NOMO-1 (cell line): ENCODE results near the gene USP5.
"Not testable (repeated sequence)": the region's sequence is repeated elsewhere in the genome, so short reads cannot be mapped to it uniquely, and the experiment has no call there.

ENCODE experiments used
- DNase-seq, 2 experiments: peaks; one replicate each; lab custom pipeline; 2025; ENCODE audit not compliant: unreplicated experiment in 2 of 2; lab: John Stamatoyannopoulos, UW

Gene USP5

GRCh38 chr12:6861391-6861790 is 9.4 kb downstream of the USP5 start:
- DNase-seq = no peak

DNA sequence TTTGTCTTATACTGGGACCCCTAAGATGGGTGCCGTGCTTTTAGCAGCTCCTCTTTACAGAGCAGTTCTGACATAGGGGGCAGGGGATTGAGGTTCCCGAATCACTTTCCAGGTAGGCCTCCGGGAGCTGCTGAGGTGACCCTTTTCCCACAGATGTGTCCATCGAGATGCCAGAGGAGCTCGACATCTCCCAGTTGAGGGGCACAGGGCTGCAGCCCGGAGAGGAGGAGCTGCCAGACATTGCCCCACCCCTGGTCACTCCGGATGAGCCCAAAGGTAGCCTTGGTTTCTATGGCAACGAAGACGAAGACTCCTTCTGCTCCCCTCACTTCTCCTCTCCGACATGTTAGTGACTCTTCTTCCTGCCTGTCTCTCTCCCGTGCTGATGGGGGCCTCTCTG is 11.1 kb downstream of the USP5 start:
- DNase-seq = no peak

DNA sequence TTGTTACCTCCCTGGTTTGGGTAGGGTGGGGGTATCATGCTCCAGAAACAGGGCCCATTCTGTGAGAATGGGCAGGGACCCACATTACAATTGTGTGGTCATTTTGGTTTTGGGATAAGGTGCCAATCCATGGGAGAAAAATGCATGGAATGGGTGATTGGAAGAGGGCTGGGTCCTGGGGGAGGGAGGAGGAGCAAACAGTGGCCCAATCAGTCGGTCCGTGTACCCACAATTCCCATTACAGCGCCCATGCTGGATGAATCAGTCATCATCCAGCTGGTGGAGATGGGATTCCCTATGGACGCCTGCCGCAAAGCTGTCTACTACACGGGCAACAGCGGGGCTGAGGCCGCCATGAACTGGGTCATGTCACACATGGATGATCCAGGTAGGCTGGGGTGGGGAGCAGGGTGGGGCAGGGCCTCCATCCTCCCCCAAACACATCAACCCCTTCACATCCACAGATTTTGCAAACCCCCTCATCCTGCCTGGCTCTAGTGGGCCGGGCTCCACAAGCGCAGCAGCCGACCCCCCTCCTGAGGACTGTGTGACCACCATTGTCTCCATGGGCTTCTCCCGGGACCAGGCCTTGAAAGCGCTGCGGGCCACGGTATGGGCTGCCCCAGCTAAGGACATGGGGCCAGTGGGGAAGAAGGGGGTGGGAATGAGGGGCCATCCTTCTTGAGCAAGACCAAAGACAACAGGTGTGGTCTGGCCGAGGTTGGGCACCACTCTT is 11.8 kb downstream of the USP5 start:
- DNase-seq = no peak

DNA sequence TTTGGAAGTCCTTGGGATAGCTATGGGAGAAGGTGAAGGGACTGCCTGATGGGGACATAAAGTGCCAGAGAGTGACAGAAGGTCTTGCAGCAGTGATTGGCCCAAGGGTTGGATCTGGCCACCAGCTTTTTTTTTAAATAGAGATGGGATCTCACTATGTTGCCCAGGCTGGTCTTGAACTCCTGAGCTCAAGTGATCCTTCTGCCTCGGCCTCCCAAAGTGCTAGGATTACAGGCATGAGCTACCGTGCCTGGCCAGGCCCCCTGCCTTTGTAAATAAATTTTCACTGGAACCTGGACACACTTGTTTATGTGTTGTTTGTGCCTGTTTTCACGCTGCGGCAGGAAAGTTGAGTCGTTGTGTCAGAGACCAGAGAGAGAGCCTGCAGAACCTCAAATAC is 13.4 kb downstream of the USP5 start:
- not testable (repeated sequence) for DNase-seq

DNA sequence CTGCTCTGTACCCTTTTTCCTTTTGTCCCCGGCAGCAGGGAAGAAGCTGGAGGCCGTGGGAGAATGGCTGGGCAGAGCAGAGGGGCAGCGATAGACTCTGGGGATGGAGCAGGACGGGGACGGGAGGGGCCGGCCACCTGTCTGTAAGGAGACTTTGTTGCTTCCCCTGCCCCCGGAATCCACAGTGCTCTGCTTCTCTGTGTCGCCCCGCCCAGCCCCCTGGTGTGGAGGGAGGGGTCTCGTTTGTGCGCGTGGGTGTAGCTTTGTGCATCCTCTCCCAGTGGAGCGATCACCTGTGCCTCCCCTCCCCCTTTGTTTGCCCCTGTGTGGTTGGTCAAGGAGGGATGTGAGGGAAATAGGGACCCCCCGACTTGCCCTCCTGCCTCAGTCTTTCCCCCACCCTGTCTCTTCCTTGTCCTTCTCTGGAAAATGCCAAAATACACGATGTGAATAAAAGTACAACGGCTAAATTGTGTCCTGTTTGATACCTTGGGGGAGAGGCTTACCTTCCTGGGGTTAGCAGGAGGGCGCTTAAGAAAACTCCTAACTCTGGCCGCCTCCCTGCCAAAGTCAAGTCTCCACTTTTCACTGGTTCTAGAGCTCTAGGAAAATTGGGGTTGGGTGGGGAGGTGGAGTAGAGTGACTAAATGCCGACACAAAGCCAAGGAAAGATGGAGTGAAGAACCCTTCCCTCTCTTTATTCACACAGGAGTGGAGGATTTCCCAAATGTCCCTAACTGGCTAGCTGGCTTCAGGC is 14.4 kb downstream of the USP5 start:
- no peak for DNase-seq

DNA sequence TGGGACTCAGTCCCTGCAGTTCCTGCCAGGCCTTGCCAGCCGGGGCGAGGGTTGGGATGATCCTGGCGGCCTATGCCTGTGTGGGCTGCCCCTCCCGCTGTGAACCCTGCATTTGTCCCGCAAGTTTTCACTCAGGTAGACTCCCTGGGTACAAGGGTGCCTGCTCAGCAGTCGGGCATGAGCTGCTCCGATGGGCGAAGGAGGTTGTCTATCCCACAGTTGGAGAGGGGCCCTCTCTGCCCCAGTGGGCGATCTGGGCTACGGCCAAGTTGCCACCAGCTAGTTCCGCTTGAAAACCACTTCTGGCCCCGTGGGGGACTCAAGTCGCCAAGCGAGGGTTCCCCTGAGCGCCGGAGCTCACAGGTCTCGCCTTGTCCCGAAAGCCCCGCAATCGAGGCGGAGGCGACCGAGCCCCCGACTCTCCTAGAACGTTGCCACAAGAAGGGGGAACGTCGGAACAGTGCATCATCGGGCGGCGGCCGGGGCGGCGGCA is 15.0 kb downstream of the USP5 start:
- DNase-seq = peak in 1 of 2 experiments; percentile 67

DNA sequence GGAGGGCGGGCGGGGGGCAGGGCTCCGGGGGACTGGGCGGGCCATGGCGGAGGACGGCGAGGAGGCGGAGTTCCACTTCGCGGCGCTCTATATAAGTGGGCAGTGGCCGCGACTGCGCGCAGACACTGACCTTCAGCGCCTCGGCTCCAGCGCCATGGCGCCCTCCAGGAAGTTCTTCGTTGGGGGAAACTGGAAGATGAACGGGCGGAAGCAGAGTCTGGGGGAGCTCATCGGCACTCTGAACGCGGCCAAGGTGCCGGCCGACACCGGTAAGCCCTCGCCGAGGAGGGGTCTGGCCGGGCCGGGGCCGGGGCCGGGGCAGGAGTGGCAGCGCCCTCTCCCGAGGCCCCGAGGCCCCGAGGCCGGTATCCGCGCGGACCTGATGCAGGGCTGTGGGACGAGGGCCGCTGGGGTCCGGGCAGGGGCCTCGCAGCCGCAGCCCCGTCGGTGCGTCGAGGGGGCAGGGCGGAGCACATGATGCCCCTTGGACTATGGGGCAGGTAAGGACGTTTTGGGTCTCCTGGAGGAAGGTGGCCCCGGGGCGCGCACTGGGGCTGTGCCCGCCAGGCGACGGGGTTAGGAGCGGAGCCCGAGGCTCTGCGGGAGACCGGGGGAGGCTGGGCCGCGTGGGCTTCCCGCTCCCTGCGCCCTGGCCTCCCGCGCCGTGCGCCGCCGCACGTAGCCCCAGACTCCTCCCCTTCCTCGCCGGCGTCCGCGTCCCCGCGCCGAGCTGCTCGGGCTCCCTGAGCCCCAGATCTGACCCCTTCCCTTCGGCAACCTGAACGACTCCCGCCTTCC is 15.7 kb downstream of the USP5 start, which contains the start of gene TPI1:
Gene TPI1, plus strand, starts transcription at position 119 of the 798 bp plus-strand sequence. Its CDS starts 36 bp downstream, at position 155.
- peak; percentile 22 to 81 for DNase-seq

DNA sequence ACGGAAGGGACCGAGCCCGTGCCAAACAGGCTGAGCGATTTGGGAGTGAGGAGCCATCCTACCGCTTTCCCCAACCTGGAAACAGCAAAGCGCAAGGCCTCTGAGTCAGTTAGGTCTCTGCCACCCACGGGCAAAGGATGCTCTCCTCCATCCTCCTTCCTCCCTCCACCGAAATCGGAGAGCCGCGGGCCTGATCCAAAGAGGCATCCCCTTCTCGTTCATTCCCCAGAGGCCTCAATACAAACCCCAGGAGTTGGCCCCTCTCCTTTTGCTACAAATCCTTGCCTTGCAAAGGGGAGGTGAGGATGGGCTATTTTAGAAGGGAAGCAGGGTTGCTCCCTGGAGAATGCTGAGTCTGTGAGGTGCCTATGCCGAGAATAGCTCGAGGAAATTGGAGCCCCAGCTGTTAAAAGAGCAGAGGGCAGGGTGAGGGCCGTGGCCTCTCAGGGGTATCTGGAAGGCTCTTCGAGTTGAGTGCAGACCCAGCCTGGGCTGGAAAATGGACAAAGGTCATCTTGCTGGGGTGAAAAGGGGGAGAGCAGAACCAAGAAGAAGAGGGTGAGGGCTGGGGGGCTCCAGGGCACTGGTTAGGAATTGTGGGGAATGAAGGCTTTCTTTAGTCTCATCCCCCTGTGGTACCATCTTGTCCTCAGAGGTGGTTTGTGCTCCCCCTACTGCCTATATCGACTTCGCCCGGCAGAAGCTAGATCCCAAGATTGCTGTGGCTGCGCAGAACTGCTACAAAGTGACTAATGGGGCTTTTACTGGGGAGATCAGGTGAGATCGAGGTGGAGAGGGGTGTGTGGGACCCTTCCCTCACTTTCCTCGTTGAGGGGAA is 16.5 kb downstream of the USP5 start:
- no peak for DNase-seq

DNA sequence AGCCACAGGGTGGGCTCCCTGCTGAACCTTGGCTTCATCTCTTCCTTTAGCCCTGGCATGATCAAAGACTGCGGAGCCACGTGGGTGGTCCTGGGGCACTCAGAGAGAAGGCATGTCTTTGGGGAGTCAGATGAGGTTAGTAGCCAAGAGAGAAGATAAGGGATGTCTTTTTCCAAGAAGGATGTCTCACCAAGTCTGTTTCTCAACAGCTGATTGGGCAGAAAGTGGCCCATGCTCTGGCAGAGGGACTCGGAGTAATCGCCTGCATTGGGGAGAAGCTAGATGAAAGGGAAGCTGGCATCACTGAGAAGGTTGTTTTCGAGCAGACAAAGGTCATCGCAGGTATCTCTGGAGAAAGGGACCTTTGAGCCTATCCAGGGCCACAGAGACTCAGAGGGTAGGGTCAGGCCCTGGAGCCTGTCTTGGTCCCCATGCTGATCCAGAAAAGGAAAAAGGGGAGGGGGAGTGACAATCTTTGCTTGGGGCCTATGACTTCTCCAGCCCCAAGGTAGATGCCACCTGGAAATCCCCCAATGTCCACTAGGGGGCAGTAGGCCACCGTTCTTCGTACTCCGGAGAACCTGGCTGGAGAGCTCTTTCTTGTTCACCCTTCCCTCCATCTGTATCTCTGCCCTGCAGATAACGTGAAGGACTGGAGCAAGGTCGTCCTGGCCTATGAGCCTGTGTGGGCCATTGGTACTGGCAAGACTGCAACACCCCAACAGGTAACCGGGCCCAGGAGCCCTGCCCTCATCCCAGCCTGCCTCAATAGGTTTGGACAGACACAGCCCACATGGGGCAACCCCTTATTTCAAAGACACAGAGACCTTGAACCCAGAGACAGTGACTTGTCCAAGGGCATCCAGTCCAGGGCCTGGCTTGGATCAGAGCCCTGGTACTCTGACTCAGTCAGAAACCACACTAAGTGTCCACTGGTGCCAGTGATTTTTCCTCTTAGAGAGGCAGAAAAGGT is 17.4 kb downstream of the USP5 start:
- DNase-seq = peak; percentile 56 to 76

DNA sequence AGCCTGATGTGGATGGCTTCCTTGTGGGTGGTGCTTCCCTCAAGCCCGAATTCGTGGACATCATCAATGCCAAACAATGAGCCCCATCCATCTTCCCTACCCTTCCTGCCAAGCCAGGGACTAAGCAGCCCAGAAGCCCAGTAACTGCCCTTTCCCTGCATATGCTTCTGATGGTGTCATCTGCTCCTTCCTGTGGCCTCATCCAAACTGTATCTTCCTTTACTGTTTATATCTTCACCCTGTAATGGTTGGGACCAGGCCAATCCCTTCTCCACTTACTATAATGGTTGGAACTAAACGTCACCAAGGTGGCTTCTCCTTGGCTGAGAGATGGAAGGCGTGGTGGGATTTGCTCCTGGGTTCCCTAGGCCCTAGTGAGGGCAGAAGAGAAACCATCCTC is 18.4 kb downstream of the USP5 start:
- DNase-seq = not testable (repeated sequence)

- peak in 1 of 2 experiments; percentile 26 for DNase-seq
These were observed 19.4 kb downstream of the USP5 start for GRCh38 chr12:6871052-6871957.

DNA sequence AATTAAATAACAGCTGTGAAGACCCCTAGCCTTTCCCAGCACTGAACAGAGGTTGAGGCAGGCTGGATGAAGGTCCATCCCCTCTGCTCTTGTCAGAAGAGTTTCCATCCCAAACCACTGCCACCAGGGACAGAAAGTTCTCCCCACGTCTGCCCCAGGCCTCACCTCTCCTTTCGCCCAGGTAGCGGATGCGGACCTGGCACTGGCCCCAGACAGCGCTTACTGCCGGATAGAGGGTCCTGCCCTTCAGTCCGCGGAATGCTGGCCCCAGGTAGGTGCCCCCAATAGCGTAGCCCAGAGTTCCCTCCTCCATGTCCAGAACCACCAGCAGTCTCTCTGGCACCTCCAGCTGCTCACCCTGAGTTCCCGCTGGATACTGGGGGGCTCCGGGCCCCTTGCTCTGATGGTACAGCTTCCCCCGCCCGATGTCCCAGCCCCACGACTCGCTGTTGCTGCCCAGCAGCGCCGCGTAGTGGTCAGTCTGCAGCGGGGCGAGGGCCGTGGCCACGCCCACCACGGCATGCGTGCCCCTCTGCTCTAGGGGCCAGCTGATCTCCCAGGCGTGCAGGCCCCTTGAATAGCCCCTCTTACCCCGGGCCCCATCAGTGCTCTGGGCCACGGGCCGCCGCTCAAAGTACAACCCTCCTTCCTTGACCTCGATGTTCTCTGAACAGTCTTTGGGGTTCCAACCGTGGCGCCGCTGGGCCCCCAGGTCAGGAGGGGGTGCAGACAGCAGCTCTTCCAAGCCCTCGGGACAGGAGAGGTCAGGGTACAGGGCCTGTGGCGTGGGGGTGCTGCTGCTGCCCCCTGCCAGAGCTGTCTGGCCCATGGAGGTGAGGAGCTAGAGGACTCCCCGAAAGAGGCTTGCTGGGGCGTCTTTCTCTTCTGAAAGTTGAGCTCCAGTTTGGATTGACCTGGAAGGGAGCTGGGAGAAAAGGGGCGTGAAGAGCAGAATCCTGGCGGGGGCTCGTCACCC is 20.4 kb downstream of the USP5 start:
- peak; percentile 60 to 66 for DNase-seq

GRCh38 chr12:6873094-6874014 is 21.4 kb downstream of the USP5 start, which contains the start of gene SPSB2:
TSS of gene SPSB2 (minus strand) at chr12:6873303. CDS start at chr12:6872901, 402 bp downstream.
- DNase-seq = peak; percentile 90 to 98

GRCh38 chr12:6874015-6874368 is 22.0 kb downstream of the USP5 start:
- peak in 1 of 2 experiments; percentile 62 for DNase-seq

- not testable (repeated sequence) for DNase-seq
These were observed 27.9 kb downstream of the USP5 start for GRCh38 chr12:6879824-6880223.

- no peak for DNase-seq
These were observed 31.3 kb downstream of the USP5 start for GRCh38 chr12:6883252-6883651.
